NCI-H345 (cell line): ENCODE data around the gene MMP26.

Source experiments
- DNase-seq: peaks from one replicate; lab custom pipeline; 2025; lab: John Stamatoyannopoulos, UW

MMP26 gene

DNA sequence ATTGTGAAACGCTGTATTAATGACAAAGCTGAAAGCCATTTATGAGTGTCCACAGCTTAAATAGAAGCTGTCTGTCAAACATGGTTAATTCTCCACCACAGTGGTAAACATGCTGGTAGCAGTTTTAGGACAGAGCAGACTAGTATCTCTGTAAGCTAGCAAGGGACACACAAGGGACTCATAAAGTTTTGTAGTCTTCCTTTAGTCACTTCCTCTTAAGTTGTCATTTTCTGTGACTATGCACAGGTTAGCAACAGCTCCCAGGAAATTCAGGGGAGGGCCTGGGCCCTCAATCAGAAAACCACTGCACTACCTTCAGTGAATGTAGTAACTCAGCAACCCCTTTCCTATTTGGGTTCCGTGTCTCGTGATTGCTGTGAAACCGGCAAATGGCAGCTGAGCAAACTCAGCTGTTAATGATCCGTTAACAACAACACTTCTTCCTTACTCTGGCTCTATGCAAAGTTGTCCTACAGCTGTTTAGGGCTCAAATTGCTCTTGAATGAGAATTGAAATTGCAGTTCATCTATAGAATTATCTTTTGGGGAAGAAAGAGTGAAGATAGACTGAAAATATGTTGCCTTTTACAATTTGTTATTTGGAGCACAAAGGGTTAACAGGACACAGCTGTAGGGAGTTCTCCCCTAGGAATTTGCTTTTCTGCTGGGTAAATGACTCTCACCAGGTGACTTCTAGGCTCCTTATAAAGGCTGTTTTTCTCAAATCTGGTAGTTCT lies at the start of gene MMP26:
TSS of gene MMP26 (plus strand) at position 731 of the 736 bp plus-strand sequence.
- peak; percentile 98 for DNase-seq

- no peak for DNase-seq
Observed at GRCh38 chr11:4658629-4659445, 45.7 kb upstream of the MMP26 start.

DNA sequence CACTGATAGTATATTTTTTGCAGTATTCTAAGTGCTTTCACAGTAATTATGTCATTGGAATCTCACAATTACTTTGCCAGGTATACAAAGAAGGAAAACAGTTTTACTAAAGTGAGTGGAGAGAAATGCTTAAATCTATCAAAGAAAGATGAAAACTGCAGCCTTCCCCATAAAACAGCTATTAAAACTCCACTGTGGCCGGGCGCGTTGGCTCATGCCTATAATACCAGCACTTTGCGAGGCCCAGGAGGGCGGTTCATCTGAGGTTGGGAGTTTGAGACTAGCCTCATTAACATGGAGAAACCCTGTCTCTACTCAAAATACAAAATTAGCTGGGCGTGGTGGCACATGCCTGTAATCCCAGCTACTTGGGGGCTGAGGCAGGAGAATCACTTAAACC lies 41.7 kb upstream of the MMP26 start:
- DNase-seq: no peak

DNA sequence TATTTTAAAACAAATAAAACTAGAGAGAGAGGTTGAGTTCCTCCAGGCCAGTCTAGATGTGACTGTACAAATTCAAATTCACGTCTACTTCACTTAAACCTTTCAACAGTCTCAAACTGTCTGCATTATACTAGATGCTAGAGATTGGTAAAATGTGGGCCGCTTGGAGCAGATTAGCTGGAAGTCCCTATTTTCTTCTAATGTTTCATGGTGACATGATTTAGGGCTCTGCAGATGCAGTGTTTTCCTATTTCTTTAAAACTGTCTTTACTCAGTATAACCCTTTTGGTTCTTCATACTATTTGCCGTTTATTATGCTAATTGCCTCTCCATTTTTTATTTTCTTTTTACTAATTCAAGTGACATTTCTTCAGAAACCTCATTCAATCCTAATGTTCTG lies 40.4 kb upstream of the MMP26 start:
- no peak for DNase-seq

GRCh38 chr11:4664786-4665185 lies 39.8 kb upstream of the MMP26 start:
- no peak for DNase-seq

DNA sequence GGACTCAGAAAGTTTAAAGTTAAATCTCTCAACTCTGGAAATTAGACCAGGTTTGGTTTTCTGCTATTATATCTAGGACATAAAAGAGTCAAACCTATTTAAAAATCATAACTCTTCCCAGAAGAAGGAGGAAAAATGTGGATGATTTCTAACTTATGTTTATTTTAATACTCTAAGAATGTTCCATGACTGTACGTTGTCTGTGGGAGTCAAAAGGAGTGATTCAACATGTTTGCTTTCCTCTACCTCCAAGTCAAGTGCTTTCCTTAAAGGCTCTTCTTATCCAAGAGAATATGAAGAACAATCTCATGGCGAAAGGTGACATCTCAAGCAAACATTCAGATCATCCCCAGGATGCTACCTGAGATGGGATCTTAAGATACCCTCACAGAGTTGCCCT lies 39.2 kb upstream of the MMP26 start:
- DNase-seq: no peak

GRCh38 chr11:4671741-4672140 lies 32.8 kb upstream of the MMP26 start:
- peak; percentile 44 for DNase-seq

DNA sequence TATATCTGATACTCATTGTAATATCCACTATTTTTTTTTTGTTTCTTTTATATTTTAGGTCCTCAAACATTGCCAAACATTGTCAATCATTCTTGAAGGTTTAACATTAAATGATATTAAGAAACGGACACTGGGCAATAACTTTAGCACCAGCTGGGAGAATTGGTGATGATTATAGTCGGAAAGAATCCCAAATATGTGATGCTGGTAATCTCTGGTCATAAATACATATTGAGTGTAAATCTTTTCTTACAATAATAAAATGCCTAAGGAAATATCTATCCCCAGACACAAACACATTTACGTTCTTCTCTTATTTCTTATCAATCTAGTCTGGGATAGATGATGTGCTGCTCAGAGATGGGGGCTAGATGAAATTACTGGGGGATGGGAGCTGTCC lies 32.1 kb upstream of the MMP26 start:
- DNase-seq: no peak

DNA sequence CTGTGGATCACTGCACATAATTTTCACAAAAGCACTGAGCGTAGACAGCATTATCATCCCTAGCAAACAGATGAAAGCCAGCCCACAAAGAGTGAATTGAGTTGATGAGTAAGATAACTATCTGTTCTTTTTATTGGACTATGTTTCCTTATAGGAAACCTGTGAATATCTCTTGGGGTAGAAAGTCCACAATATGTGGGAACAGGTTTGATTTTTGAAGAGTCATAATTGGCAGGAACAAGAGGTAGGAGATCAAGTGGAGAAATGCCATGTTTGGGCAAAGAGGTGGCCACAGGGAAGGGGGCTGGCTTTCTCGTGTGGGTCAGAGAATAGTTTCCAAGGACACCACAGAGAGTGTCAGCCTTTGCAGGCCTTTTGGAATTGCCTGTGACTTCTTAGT lies 30.8 kb upstream of the MMP26 start:
- no peak for DNase-seq

GRCh38 chr11:4677948-4678347 lies 26.6 kb upstream of the MMP26 start:
- no peak for DNase-seq

- DNase-seq: peak; percentile 66
Observed at GRCh38 chr11:4680341-4680740, 24.2 kb upstream of the MMP26 start.

DNA sequence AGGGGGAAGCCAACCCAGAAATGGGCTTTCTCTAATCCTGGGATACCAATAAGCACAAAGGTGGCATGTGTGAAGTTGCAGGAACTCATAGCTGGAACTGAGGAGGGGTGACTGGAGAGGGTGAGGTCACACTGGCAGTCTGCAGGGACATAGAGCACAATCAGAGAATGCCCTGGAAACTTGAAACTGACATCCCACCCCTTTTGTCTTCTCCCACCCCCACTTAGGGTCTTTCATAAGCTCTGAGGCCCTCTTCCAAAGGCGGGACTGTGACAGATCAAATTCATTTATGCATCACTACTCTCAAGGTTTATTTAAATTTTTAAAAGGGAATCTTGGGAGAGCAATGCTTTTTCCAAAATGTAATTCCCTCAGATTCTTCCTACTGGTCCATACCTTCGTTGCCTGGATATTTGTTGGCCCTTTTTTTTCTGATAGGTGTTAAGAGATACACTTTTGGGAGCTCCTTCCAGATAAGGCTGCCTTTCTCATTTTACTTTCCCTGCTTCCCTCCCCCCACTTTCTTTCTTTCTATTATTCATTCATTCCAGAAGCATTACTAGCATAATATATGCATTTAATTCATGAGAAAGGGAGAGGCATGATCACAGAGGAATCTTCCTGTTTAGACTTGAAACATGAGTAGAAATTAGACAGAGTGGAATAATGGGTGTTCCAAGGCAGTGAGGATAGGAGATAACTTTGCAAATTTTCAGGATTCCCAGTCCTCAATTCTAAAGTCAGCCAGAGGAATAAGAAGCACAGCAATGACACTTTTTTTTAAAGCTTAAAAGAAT lies 21.8 kb upstream of the MMP26 start:
- DNase-seq: no peak

- DNase-seq: peak; percentile 55
Observed at GRCh38 chr11:4684631-4685285, 19.8 kb upstream of the MMP26 start.

DNA sequence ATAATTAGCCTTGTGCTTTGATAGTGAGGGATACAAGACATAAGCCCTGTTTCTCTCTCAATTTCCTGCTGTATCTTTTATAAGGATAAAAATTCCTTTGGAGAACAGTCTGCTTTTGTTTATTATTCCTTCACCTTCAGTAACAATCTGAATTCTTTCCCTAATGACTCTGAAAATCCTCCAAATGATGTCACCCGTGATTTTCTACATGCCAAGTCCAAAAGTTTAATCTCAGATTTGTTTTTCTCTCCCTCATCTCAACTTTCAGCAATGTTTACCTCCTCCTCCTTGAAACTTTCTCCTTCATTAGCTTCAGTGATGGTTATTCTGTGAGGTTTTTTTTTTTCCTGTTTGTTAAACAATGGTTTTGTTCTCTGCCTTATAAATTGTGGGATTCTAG lies 9.1 kb upstream of the MMP26 start:
- no peak for DNase-seq

- DNase-seq: peak; percentile 78
Observed at GRCh38 chr11:4697585-4697984, 7.0 kb upstream of the MMP26 start, which contains the start of gene OR51E2. Gene OR51E2, minus strand, starts transcription at chr11:4697853. Its CDS starts 15,142 bp downstream, at chr11:4682711.

DNA sequence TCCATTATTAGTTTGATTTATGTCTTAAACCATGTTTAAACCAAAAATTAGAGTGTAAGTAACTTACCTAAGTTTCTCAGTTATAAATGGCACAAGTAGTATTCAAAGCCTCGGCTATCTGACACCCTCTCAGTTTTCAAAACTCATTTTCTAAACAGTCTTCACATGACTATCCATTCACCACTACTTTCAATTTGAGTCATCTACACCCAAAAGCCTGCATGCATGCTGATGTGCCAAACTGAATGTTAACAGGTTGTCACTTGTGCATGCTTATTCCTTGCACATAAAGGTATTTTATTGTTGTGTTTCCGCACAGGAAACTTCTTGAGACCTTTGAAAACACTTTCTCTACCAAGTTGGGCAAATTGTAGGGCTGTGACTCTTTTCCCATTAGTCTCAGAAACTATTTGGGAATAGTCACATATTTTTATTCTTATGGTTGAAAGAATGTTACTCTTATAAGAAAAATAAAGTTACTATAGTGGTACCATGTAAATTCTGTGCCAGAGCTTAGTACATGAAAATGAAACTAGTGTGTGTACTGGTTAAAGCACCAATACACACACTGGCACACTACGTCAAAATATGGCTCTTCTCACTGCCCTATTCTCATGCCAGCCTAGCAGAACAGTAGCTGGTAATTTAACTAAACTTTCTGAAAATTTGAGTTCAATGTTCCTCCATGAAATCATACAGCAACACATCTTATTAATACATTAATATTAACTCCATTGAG lies 4.7 kb upstream of the MMP26 start:
- DNase-seq: no peak

- no peak for DNase-seq
Observed at GRCh38 chr11:4700436-4700820, 4.2 kb upstream of the MMP26 start.

DNA sequence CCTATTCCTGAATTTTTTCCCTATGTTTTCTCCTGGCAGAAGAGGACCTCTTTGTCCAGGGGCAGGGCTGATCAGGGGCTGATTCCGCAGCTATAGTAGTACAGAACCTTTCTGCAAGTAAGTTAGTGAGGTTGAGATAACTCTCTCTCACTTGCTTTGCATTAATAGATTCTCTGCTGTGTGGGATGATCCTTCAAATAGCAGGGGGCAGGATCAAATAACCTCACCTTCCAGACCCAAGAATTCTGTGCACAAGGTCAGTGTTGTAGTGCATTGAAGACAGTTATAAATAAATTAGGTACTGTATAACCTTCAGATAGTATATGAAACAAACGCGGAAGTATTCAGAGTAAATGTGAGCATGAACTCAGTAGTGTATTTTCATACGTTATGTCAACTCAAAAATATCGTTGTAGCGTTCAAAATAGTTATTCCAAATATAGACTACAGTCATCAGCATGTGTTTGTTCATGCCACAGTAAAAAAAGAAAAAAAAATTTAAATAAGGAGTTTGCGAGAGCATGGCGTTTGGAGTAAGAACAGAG lies 278 bp downstream of the MMP26 start:
- peak; percentile 76 for DNase-seq

- DNase-seq: peak; percentile 36
Observed at GRCh38 chr11:4713241-4713640, 8.7 kb downstream of the MMP26 start.

DNA sequence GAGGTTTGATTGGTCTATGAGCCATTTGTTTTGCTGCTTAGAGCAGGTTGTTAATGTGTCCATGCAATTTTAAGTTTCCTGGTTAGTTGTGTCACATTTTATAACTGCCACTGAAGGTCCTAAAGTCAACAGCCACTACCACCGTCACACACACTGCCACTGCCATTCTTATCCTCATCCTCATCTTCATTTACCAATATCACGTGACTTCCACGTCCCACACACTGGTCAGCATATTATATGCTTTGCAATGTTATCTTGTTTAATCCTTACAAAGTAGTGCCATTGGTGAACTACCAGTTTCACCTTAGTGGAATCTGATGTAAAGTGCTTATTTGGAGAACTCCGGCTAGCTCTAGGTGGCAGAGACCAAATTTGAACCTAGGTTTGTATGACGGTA lies 9.7 kb downstream of the MMP26 start:
- DNase-seq: no peak
